H1 (cell line): ENCODE results near the gene CORO1C. TPM values are rescaled to one million over a fixed set of nuclear protein-coding genes. Genes with fewer than 3 reads are reported as not detected.

ENCODE experiments used
- GABPA ChIP-seq: IDR thresholded peaks from 2 replicates; pipeline ENCODE4 v1.6.1; 2011; ENCODE audit warnings: mild to moderate bottlenecking, low read length, moderate library complexity, borderline replicate concordance; ENCODE audit not compliant: insufficient read depth
- polyA plus RNA-seq, 7 experiments: library from polyadenylated mRNA; depleted of rRNA in 3 of 7; stranded (reverse) in 5 of 7; unstranded in 2 of 7; fragments of >200 nt in 5 of 7; fragments of 200-250 nt in 2 of 7; gene quantifications; 1 replicate in 5 of 7; 2 replicates in 1 of 7; 4 replicates in 1 of 7; pipeline versions ENCODE4 v1.2.1 to v1.2.3, GENCODE V29; 2011 to 2013; ENCODE audit warnings: missing spikeins in 2 of 7, mixed read lengths in 2 of 7
- total RNA-seq: library from RNA; stranded (reverse); fragmentation: NEBNext Ultra II Directional; extraction: Animal tissue kit (Norgen Biotek cat#: 25700); gene quantifications from 2 replicates; pipeline ENCODE4 v1.2.1, GENCODE V29; 2021

The CORO1C gene
- total and polyA plus RNA-seq, 2 of the 8 experiments (the other 6 are each of a cell fraction or from before 2014, with no cell fraction given) = 72.7 to 120 TPM

DNA sequence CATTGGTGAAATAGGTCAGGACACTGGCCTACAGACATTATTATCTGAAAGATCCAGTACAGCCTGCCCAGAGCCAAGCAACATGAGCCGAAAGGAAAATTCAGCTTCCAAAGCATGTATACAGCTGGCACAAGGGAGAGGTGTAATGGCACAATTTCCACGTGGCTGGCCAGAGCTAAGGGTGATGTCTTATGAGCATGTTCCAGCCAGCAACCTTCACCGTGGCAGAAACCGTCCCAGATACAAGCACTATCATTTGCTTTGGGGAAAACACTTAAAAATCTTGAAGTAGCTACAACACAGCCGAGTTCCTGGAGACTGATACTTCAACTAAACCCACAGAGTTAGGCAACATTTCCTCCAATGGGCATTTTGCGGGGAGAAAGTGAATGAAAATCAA lies 44.5 kb downstream of the CORO1C start (continued):
- no peak for TF ChIP-seq GABPA
